ENCODE data around the gene ASNSD1.

ASNSD1 gene
- total RNA-seq, result 21.2 to 36.1 reads per million in 2 donors

GRCh38 chr2:189661148-189661956 is at the start of gene ASNSD1:
Gene ASNSD1, plus strand, starts transcription at chr2:189661459. Its CDS starts 4,674 bp downstream, at chr2:189666133.
- peak; percentile 98 for DNase-seq

GRCh38 chr2:189613077-189613636 is 48.1 kb upstream of the ASNSD1 start:
- DNase-seq, result no peak

GRCh38 chr2:189613650-189614420 is 47.4 kb upstream of the ASNSD1 start:
- no peak for DNase-seq

- no peak for DNase-seq
Observed at GRCh38 chr2:189614585-189614984, 46.7 kb upstream of the ASNSD1 start.

GRCh38 chr2:189618197-189618596 is 43.1 kb upstream of the ASNSD1 start:
- no peak for DNase-seq

- no peak for DNase-seq
Observed at GRCh38 chr2:189621781-189622180, 39.5 kb upstream of the ASNSD1 start.

GRCh38 chr2:189623049-189623448 is 38.2 kb upstream of the ASNSD1 start:
- DNase-seq, result no peak

GRCh38 chr2:189624648-189625355 is 36.5 kb upstream of the ASNSD1 start:
- DNase-seq, result no peak

GRCh38 chr2:189625636-189626035 is 35.6 kb upstream of the ASNSD1 start:
- no peak for DNase-seq

GRCh38 chr2:189627789-189628188 is 33.5 kb upstream of the ASNSD1 start:
- no peak for DNase-seq

- DNase-seq, result no peak
Observed at GRCh38 chr2:189628817-189629530, 32.3 kb upstream of the ASNSD1 start.

- no peak for DNase-seq
Observed at GRCh38 chr2:189629531-189630453, 31.5 kb upstream of the ASNSD1 start.

GRCh38 chr2:189631849-189632248 is 29.4 kb upstream of the ASNSD1 start:
- no peak for DNase-seq

GRCh38 chr2:189633392-189633811 is 27.9 kb upstream of the ASNSD1 start:
- DNase-seq, result no peak

- no peak for DNase-seq
Observed at GRCh38 chr2:189635353-189635752, 25.9 kb upstream of the ASNSD1 start.

GRCh38 chr2:189638301-189639006 is 22.8 kb upstream of the ASNSD1 start:
- DNase-seq, result no peak

GRCh38 chr2:189639007-189639609 is 22.2 kb upstream of the ASNSD1 start:
- DNase-seq, result no peak

GRCh38 chr2:189641002-189641401 is 20.3 kb upstream of the ASNSD1 start:
- DNase-seq, result no peak

GRCh38 chr2:189641590-189641989 is 19.7 kb upstream of the ASNSD1 start:
- no peak for DNase-seq

GRCh38 chr2:189646521-189646920 is 14.7 kb upstream of the ASNSD1 start:
- no peak for DNase-seq
